ENCODE results near the gene CREB5. TPM values are rescaled to one million over a fixed set of nuclear protein-coding genes. Genes with fewer than 3 reads are reported as not detected.
A peak's percentile ranks its signal among the peaks of the same experiment; 100 is the strongest.

Gene CREB5
- total and polyA plus RNA-seq, 10 donors, result 0.88 to 56.8 (median 23.5) TPM

- Histone ChIP-seq H3K9me3 (no peaks in the 10 kb centered on the region), H3K4me1 (peaks cover 2 to 63% (median 28%) of the 10 kb centered on the region in 6 donors), H3K27ac (peak overlapping the region in 4 of 8 donors; percentile 3 to 95 (median 52)), H3K27me3 (replicated peaks in 1 of 7) (peaks cover 0 to 18% (median 0%) of the 10 kb centered on the region in 7 donors), H3K4me3 (no peak overlapping the region), H3K36me3 (no peaks in the 10 kb centered on the region)
- TF ChIP-seq POLR2A (IDR thresholded peaks at IDR 0.05), result no peak
- no peak for TF ChIP-seq CTCF (IDR thresholded peaks at IDR 0.05 in 8 of 11, conservative IDR thresholded peaks at IDR 0.05 in 3 of 11)
- no peak for TF ChIP-seq POLR2AphosphoS5 (IDR thresholded peaks at IDR 0.05)
- WGBS, 5 donors, result 66 to 87% (median 72%) methylated on average over 5 of the region's 5 CpGs
- no peak for DNase-seq
- intact Hi-C loops (cut with DNase I; ENCODE audit: low total_unique reads), result no loop called here
Observed at GRCh38 chr7:28681693-28682310, 269.5 kb downstream of the CREB5 start.

GRCh38 chr7:28682801-28683200 is 270.5 kb downstream of the CREB5 start:
- Histone ChIP-seq H3K27me3 (replicated peaks in 1 of 7) (peaks cover 0 to 18% (median 0%) of the 10 kb centered on the region in 7 donors), H3K4me1 (peaks cover 2 to 73% (median 32%) of the 10 kb centered on the region in 6 donors), H3K27ac (peak overlapping the region in 3 of 8 donors; percentile 3 to 95 (median 91)), H3K4me3 (no peak overlapping the region), H3K36me3 (no peaks in the 10 kb centered on the region), H3K9me3 (no peaks in the 10 kb centered on the region)
- no peak for DNase-seq
- TF ChIP-seq POLR2A (IDR thresholded peaks at IDR 0.05), result no peak
- TF ChIP-seq POLR2AphosphoS5 (IDR thresholded peaks at IDR 0.05), result no peak
- TF ChIP-seq CTCF (IDR thresholded peaks at IDR 0.05 in 8 of 11, conservative IDR thresholded peaks at IDR 0.05 in 3 of 11), result no peak
- intact Hi-C loops (cut with DNase I; ENCODE audit: low total_unique reads), result no loop called here
- WGBS, 5 donors, result 90 to 95% (median 94%) methylated on average over 8 of the region's 8 CpGs

GRCh38 chr7:28684650-28685241 is 272.4 kb downstream of the CREB5 start:
- intact Hi-C loops (cut with DNase I; ENCODE audit: low total_unique reads), result no loop called here

More at GRCh38 chr7:28684650-28685241, 272.4 kb downstream of the CREB5 start:
- H3K4me3 ChIP-seq, result peak overlapping the region in 6 of 8 donors; percentile 35 to 59 (median 43)
- peaks cover 2 to 71% (median 38%) of the 10 kb centered on the region in 6 donors for H3K4me1 ChIP-seq
- no peak for TF ChIP-seq CTCF (IDR thresholded peaks at IDR 0.05 in 8 of 11, conservative IDR thresholded peaks at IDR 0.05 in 3 of 11)
- no peak for TF ChIP-seq POLR2AphosphoS5 (IDR thresholded peaks at IDR 0.05)
- TF ChIP-seq POLR2A (IDR thresholded peaks at IDR 0.05), result no peak
- H3K27me3 ChIP-seq (replicated peaks in 1 of 7), result peaks cover 0 to 18% (median 0%) of the 10 kb centered on the region in 7 donors
- peak overlapping the region in 7 of 8 donors; percentile 75 to 95 (median 88) for H3K27ac ChIP-seq
- no peaks in the 10 kb centered on the region for H3K9me3 ChIP-seq
- DNase-seq, result peak; percentile 76
- H3K36me3 ChIP-seq, result no peaks in the 10 kb centered on the region
- 16 to 35% (median 21%) methylated on average over 5 of the region's 5 CpGs for WGBS, 5 donors

Measured in spleen (tissue), 11 donors.